HG03097 (cell line): ENCODE data around the gene CLNK.
A peak's percentile ranks its signal among the peaks of the same experiment; 100 is the strongest.
"Not testable (repeated sequence)": the region's sequence is repeated elsewhere in the genome, so short reads cannot be mapped to it uniquely, and the experiment has no call there.

Experiments
- ATAC-seq: cut with Tn5 transposase; IDR thresholded peaks from one replicate; pipeline ENCODE4 v1.9.1; 2021; ENCODE audit not compliant: unreplicated experiment, low FRiP score

The CLNK gene

GRCh38 chr4:10582059-10582686 is 102.4 kb downstream of the CLNK start:
- ATAC-seq, result no peak

GRCh38 chr4:10581022-10581421 is 103.5 kb downstream of the CLNK start:
- no peak for ATAC-seq

- no peak for ATAC-seq
Observed at GRCh38 chr4:10579648-10580047, 104.9 kb downstream of the CLNK start.

GRCh38 chr4:10577508-10578426 is 106.8 kb downstream of the CLNK start:
- peak; percentile 46 for ATAC-seq

- no peak for ATAC-seq
Observed at GRCh38 chr4:10577018-10577417, 107.5 kb downstream of the CLNK start.

- ATAC-seq, result no peak
Observed at GRCh38 chr4:10576236-10576635, 108.3 kb downstream of the CLNK start.

GRCh38 chr4:10575414-10575813 is 109.2 kb downstream of the CLNK start:
- ATAC-seq, result no peak

GRCh38 chr4:10574553-10574952 is 110.0 kb downstream of the CLNK start:
- ATAC-seq, result not testable (repeated sequence)

GRCh38 chr4:10571909-10572308 is 112.7 kb downstream of the CLNK start:
- no peak for ATAC-seq

GRCh38 chr4:10569491-10569890 is 115.1 kb downstream of the CLNK start:
- no peak for ATAC-seq

- no peak for ATAC-seq
Observed at GRCh38 chr4:10567766-10568165, 116.8 kb downstream of the CLNK start.

GRCh38 chr4:10565166-10565780 is 119.3 kb downstream of the CLNK start:
- no peak for ATAC-seq

GRCh38 chr4:10554694-10555093 is 129.9 kb downstream of the CLNK start:
- ATAC-seq, result peak; percentile 92

- no peak for ATAC-seq
Observed at GRCh38 chr4:10554121-10554520, 130.4 kb downstream of the CLNK start.

GRCh38 chr4:10552591-10553280 is 131.8 kb downstream of the CLNK start:
- ATAC-seq, result no peak

GRCh38 chr4:10535912-10536311 is 148.7 kb downstream of the CLNK start:
- no peak for ATAC-seq

- ATAC-seq, result no peak
Observed at GRCh38 chr4:10534820-10535219, 149.7 kb downstream of the CLNK start.

- ATAC-seq, result no peak
Observed at GRCh38 chr4:10532155-10532554, 152.4 kb downstream of the CLNK start.

- no peak for ATAC-seq
Observed at GRCh38 chr4:10530137-10530786, 154.3 kb downstream of the CLNK start.
